ENCODE measurements around the gene ATP1A4.

DNA sequence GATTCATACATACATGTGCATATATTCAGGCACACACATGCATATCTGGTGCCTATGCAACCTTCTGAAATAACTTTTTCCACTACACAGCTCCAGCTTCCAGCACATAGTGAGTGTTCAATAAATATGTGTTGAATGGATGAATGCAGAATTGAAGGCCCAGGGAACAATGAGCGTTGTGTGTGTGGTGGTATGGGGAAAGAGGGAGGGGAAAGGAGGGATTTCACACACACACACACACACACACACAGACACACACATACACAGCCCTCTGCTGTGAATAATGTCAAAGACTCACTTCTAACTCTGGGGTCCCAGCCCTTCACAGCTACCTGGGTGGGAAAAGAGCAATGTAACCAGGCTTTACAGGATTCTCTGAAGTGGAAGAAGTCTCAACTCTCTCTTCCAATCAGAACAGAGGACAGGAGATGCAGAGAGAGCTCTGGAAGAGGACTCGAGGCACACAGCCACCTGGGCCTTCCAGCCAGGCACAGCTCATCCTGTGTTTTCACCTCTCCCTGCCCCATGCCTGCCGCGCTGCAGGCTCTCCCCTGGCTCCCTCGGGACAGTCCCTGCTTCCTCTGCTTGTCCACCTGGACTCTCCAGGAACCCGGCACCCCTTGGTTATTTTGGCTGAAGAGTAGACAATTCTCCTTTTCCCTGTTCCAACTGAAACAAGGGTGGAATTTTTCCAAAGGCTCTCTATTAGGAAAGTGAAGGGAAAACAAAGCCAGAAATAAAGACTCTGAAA is 47.6 kb upstream of the ATP1A4 start:
- TF ChIP-seq, protein P1, sequence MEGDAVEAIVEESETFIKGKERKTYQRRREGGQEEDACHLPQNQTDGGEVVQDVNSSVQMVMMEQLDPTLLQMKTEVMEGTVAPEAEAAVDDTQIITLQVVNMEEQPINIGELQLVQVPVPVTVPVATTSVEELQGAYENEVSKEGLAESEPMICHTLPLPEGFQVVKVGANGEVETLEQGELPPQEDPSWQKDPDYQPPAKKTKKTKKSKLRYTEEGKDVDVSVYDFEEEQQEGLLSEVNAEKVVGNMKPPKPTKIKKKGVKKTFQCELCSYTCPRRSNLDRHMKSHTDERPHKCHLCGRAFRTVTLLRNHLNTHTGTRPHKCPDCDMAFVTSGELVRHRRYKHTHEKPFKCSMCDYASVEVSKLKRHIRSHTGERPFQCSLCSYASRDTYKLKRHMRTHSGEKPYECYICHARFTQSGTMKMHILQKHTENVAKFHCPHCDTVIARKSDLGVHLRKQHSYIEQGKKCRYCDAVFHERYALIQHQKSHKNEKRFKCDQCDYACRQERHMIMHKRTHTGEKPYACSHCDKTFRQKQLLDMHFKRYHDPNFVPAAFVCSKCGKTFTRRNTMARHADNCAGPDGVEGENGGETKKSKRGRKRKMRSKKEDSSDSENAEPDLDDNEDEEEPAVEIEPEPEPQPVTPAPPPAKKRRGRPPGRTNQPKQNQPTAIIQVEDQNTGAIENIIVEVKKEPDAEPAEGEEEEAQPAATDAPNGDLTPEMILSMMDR (IDR thresholded peaks at IDR 0.05), result no peak
- no peak for TF ChIP-seq POLR2AphosphoS5 (IDR thresholded peaks at IDR 0.05)

Measured in gastroesophageal sphincter (tissue), 3 donors.